Renal cortex interstitium (tissue), 11 donors: ENCODE data around the gene MDH1. TPM values are rescaled to one million over a fixed set of nuclear protein-coding genes. Genes with fewer than 3 reads are reported as not detected.
"Not testable (repeated sequence)": the region's sequence is repeated elsewhere in the genome, so short reads cannot be mapped to it uniquely, and the experiment has no call there.

Experiments
- DNase-seq, 11 donors: peaks; one replicate each; pipeline ENCODE4 v3.0.0-alpha.2; 2013; ENCODE audit warnings: low read depth in 9 of 11, low spot score in 4 of 11; ENCODE audit errors: extremely low read depth in 1 of 11
- polyA plus RNA-seq, 3 donors: library from polyadenylated mRNA; unstranded; fragments of 120-200 nt; gene quantifications; one replicate each; pipeline ENCODE4 v1.2.1, GENCODE V29; 2013; ENCODE audit not compliant: insufficient read length in 3 of 3

MDH1 gene
- polyA plus RNA-seq, 3 donors, result 374 to 457 (median 406) TPM

DNA sequence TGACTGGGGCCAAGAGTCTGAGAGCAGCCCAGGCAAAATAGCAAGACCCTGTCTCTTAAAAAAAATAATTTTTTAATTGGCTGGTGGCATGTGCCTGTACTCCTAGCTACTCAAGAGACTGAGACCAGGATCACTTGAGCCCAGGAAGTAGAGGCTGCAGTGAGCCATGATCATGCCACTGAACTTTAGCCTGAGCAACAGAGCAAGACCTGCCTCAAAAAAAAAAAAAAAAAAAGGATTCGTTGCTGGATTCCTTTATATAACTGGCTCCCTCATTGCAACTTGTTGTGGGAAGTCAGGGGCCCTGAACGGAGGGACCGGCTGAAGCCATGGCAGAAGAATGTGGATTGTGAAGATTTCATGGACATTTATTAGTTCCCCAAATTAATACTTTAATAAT is 15.7 kb upstream of the MDH1 start:
- not testable (repeated sequence) for DNase-seq

- not testable (repeated sequence) for DNase-seq
Measured at GRCh38 chr2:63573726-63574345, 14.9 kb upstream of the MDH1 start.

GRCh38 chr2:63576546-63576945 is 12.2 kb upstream of the MDH1 start:
- DNase-seq, result no peak

- no peak for DNase-seq
Measured at GRCh38 chr2:63578767-63579166, 10.0 kb upstream of the MDH1 start.

GRCh38 chr2:63580651-63581297 is 8.0 kb upstream of the MDH1 start:
- no peak for DNase-seq

DNA sequence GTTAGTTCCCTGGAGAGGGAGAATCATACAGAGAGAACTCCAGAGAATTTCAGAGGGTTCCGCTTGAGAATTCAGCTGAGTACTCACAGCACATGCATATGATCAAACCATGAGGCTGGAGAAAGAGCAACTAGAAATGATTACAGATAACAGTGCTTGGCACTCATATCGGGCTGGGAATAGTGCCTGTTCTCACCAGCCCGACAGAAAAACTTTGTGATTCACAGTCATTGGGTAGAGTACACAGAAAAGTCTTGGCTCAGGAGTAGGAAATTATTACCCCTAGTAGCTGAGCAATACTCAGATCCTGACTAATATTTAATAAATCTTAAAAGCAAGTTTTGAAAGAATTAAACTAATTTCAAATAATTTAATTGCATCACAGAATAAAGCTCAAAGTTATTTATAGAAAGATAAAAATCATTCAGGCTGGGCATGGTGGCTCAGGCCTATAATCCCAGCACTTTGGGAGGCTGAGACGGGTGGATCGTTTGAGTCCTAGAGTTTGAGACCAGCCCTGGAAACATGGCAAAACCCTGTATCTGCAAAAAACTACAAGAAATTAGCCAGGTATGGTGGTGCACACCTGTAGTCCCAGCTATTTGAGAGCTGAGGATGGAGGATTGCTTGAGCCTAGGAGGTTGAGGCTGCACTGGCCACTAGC is 7.3 kb upstream of the MDH1 start:
- no peak for DNase-seq

DNA sequence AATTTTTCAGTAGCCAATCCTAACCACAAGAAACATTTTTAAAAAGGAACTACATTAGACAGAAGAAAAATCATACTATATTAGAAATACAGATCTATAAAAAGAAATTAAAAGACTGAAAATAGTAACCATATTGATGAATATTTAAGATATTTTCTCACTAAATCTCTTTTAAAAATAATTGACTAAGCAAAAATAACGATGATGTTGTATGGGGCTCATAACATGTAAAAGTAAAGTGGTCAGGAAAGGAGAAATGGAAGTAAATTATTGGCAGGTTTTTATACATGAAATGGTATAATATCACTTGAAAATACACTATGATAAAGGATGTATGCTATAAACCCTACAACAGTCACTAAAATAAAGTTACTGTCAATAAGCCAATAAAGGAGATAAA is 5.9 kb upstream of the MDH1 start:
- DNase-seq, result no peak

DNA sequence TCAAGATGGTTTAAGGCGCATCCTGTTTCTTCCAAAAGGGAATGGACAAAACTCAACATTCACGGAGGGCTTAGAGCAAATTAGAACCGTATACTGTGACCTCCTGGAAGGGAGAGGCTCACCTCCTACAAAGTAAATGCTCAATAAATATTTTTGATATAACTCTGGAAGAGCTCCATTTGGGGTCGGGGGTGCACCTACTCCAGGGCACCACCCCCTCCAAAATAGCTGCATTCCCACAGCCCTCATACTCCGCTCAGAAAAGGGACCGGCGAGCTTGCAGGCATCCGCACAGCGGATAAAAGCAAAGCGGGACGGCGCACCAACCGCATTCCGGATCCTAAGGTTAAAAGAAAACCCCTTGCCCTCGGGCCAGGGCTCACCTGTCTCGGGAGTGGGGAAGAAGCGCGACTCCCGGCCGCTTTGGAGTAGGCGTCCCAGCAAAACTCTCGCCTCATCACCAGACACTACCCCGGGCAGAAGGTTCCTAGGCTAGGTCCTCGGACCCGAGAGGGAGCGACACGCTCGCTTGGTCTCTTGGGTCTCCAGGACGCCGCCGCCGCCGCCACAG is 864 bp upstream of the MDH1 start:
- DNase-seq, result peak in 1 of 11 donors; percentile 10

DNA sequence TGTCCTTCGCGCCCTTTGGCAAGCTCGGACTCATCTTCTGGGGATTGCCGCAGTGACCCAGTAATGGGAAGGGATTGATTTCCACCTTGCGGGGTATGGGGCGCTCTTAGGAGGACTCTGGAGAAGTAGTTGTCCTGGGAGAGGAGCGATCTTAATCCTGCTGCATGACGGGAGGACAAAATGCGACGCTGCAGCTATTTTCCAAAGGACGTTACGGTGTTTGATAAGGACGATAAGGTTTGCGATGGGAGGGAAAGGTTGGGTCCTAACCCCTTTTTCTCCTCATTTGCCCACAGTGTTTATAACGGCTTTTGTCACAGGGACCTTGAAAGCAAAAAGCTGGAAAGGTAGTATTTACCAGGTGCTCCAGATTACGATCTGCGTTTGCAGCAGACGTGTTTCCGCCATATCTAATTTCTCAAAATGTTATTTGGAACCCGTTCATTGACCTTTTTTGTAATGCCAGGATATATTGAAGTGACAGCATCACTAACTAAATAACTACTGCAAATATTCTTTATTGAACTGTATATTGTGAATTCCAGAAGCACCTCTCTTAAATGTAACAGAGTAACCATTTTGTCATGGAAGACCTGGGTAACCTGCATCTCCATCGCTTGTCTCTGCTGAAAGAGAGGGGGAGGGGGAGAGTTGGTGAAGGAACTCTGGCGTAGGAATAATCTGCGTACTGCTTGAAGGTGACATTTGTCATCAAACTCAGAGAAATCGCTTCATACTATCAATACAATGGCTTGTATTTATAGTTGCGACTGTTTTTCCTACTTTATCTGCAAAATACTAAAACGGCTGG is 590 bp downstream of the MDH1 start:
- peak in 1 of 11 donors; percentile 2 for DNase-seq

DNA sequence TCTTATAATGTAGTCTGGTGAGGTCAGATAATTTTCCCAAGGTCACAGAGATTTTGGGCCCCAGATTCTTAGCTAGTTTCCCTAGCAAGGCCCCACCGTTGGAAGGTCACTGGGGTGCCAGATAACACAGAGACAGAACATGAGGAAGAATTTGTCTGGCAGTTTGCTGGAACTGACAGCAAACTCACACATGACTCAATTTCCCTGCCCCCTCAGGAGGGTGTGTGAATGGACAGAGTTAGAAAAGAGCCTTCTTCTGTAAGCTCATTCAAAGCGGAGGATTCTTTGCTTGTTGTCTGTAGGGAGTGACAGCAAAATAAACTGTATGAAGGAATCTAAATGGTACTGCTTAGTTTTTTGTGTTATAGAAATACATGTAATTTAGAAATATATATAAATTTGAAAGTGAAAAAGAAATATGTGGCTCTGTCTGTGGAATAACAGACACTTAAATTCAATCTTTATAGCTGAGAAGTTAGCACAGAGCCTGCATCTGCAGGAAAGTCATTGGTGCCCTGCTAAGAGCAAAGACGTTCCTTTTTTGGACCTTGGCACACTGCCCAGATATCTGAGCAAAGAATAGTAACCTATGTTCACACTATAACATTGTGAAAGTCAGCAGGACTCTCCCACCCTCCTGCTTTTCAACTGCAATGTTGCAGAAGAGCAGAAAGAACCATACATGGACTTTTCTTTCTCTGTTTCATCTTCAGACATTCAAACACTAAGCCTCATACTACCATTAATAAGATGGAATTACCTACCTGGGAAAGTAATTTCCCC is 2.1 kb downstream of the MDH1 start:
- DNase-seq, result no peak

GRCh38 chr2:63591566-63592175 is 2.9 kb downstream of the MDH1 start:
- DNase-seq, result no peak

GRCh38 chr2:63594660-63595059 is 5.9 kb downstream of the MDH1 start:
- no peak for DNase-seq

- DNase-seq, result no peak
Measured at GRCh38 chr2:63596401-63596883, 7.7 kb downstream of the MDH1 start.

DNA sequence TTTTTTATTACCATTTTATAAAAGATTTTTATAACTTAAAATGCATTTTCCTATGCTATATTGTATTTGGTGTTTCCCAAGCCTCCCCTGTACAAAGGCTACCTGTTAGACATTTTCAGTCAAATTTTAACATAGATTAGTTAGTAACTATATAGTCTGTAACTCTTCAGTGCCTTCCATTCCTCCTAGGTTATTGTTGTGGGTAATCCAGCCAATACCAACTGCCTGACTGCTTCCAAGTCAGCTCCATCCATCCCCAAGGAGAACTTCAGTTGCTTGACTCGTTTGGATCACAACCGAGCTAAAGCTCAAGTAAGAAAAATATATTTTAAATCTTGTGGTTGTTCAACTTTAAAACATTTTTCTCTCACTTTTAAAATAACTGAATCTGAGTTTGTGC is 10.2 kb downstream of the MDH1 start:
- no peak for DNase-seq

DNA sequence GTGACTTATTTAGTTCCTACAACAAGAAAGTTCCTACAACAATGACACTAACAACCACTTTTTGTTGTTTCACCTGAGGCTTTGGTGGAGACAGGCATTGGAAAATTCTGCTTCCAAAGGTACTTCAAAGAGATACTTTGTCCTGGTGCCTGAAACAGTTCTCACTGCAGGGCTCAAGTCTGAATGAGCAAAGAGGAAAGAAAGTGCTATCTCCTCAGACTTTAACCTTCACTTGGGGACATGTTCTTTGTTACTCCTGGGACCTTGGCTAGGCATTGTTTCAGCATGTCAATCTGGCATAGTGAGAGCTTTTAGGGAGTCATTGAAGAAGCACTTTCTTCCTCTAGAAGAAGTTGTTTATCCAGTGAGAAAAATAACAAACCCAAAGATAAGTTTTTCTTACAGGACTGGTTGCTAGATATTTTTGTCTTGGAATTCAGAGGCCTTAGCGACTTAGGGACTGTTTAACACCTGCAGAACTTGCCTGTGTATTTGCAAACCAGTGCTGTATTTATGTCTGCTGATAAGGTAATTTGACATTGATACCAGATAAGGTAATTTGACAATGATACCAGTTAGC is 12.2 kb downstream of the MDH1 start:
- no peak for DNase-seq

- DNase-seq, result no peak
Measured at GRCh38 chr2:63604666-63605065, 15.9 kb downstream of the MDH1 start.

- not testable (repeated sequence) for DNase-seq
Measured at GRCh38 chr2:63608865-63609264, 20.1 kb downstream of the MDH1 start.

DNA sequence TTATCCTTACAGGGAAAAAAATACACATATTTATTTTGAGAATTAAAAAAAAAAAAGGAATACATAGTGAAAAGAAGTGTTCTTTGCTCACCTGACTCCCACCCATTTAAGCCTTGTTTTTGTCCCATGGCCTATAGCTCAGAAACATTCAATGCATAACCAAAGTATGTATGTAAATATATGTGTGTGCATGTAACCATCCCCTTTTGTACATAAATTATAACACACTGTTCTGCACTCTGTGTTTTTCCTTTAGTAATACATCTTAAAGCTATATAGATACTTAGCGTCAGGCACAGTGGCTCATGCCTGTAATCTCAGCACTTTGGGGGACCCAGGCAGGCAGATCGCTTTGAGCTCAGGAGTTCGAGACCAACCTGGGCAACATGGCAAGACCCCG is 21.8 kb downstream of the MDH1 start:
- no peak for DNase-seq
